Fibroblast of mammary gland (primary cell): ENCODE measurements around the gene CD226.
A peak's percentile ranks its signal among the peaks of the same experiment; 100 is the strongest.
"Not testable (repeated sequence)": the region's sequence is repeated elsewhere in the genome, so short reads cannot be mapped to it uniquely, and the experiment has no call there.

ENCODE experiments used
- DNase-seq: peaks from one replicate; pipeline ENCODE4 v3.0.0-alpha.2; 2010; ENCODE audit warnings: low read depth
- H3K4me3 ChIP-seq: 2 replicates; pipeline ENCODE4 v1.5.1; 2011; ENCODE audit warnings: low read depth, mild to moderate bottlenecking, low read length, moderate library complexity; ENCODE audit not compliant: control insufficient read depth
- CTCF ChIP-seq: conservative IDR thresholded peaks from 2 replicates; pipeline ENCODE4 v1.5.1; 2011; ENCODE audit warnings: low read depth, low read length, inconsistent platforms; ENCODE audit not compliant: control insufficient read depth, insufficient read depth

CD226 gene

DNA sequence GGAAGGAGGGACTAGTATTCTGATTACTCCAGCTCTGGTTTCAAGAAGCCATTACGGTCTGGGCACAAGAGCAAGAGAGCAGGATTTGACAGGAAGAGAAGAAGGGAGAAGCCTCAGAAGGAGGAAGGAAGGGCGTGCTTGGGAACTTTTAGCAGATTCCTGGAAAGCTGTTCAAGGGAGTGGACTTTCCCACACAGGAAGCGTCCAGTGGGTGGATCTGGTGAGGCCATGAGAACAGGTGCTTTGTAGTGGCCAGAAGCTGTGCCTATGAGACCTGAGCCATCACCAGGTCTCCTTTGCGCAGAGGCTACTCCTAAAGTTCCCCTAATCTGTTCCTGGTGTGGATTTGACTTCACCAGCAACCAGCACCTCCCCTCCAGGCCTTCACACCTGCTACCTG is 62.3 kb downstream of the CD226 start:
- TF ChIP-seq CTCF, result no peak
- no peak for DNase-seq

GRCh38 chr18:69883781-69884180 is 63.9 kb downstream of the CD226 start:
- no peak overlapping the region for H3K4me3 ChIP-seq
- no peak for DNase-seq
- TF ChIP-seq CTCF, result no peak

More for the DNA sequence above, 62.3 kb downstream of the CD226 start:
- no peak overlapping the region for H3K4me3 ChIP-seq

DNA sequence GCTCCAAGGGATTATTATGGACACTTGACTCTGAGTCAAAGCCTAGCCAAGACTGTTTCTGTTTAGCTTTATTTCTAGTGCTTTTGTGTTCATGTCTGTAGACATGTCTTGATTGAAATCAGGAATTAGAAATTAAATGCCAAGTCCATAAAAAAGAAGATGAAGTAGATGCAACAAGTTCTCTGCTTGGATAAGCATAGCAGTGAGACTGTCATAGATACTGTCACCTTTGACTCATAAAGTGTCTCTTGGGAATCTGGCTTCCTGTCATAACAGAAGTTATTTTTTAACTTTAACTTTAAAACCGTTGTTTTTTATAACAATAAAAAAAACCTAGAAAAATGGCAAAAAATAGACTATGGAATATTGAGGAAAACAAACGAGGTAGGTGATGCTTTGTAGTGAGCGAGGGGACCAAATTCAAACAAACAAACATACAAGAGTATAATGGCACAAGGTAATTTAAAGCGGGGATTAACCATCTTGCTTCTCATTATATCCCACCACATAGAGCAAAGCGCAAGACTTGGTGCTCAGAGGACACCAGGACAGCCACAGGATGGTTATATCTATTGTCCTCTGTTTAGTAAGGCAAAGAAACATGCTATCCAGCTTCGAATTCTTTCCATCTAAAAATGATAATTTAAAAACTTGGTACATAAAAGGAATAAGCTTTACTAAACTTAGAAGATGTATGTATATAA is 64.6 kb downstream of the CD226 start:
- peak; percentile 27 for DNase-seq
- TF ChIP-seq CTCF, result no peak
- no peak overlapping the region for H3K4me3 ChIP-seq

GRCh38 chr18:69880083-69880482 is 67.6 kb downstream of the CD226 start:
- TF ChIP-seq CTCF, result no peak
- no peak for DNase-seq
- no peak overlapping the region for H3K4me3 ChIP-seq

GRCh38 chr18:69879051-69879450 is 68.6 kb downstream of the CD226 start:
- not testable (repeated sequence) for H3K4me3 ChIP-seq, DNase-seq

GRCh38 chr18:69878213-69878933 is 69.3 kb downstream of the CD226 start:
- no peak for TF ChIP-seq CTCF
- no peak for DNase-seq
- H3K4me3 ChIP-seq, result no peak overlapping the region

DNA sequence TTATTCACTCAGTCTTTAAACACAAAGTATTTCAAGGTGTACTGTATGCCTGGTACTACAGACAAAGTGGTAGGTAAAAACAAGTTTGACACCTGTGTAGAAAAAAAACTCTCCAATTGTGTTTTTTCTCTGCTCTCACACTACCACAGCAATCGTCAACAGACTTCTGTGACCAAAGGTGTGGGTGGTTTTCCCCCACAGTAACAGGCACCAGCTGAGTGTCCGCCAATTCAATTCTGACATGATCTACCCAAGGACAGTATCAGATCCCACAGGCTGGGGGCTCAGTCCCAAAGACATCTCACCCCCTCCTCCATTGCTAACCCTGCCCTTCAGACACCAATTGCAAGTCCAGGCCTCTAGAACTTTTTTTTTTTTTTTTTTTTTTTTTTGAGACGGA is 71.2 kb downstream of the CD226 start:
- DNase-seq, result no peak
- H3K4me3 ChIP-seq, result no peak overlapping the region
- no peak for TF ChIP-seq CTCF
